OCI-LY7 (cell line): ENCODE measurements around the gene ARHGAP31. TPM values are rescaled to one million over a fixed set of nuclear protein-coding genes. Genes with fewer than 3 reads are reported as not detected.

Experiments
- BruUV-seq: library from RNA; stranded (reverse); fragments of 400-500 nt; replicated peaks from 2 replicates; lab custom pipeline; 2021; lab: Mats Ljungman, UMichigan
- CTCF ChIA-PET: fragments of 300-600 bp; sonication (Branson Sonifier 250); formaldehyde crosslinking; loops from one replicate; lab custom pipeline; 2022; ENCODE audit warnings: antibody characterized with exemption; ENCODE audit not compliant: unreplicated experiment; lab: Charles Lee
- POLR2A ChIA-PET: fragments of 300-600 bp; sonication (Branson Sonifier 250); formaldehyde crosslinking; loops from one replicate; lab custom pipeline; 2022; ENCODE audit warnings: antibody characterized with exemption; lab: Charles Lee
- DNase-seq: peaks from one replicate; pipeline ENCODE4 v3.0.0-alpha.2; 2015; ENCODE audit warnings: low spot score
- H2AFZ ChIP-seq: fragments of 200-600 bp; sonication (generic), shearing (Covaris generic); 2 replicates; pipeline ENCODE4 v1.6.1; 2014; ENCODE audit warnings: mild to moderate bottlenecking, antibody characterized with exemption, low read length, moderate library complexity
- H3K27ac ChIP-seq: fragments of 200-600 bp; sonication (generic); 2 replicates; pipeline ENCODE4 v1.5.1; 2014; ENCODE audit warnings: mixed run types, low read depth, mild to moderate bottlenecking, moderate library complexity, low read length, inconsistent platforms; ENCODE audit not compliant: poor library complexity, severe bottlenecking
- H3K36me3 ChIP-seq: fragments of 200-600 bp; sonication (generic); 2 replicates; pipeline ENCODE4 v1.6.1; 2014; ENCODE audit warnings: mild to moderate bottlenecking, antibody characterized with exemption, low read length, moderate library complexity, mixed read lengths; ENCODE audit not compliant: insufficient read depth
- H3K4me1 ChIP-seq: fragments of 200-600 bp; sonication (generic); 2 replicates; pipeline ENCODE4 v1.5.1; 2014; ENCODE audit warnings: mild to moderate bottlenecking, low read length; ENCODE audit not compliant: insufficient read depth, poor library complexity, severe bottlenecking
- H3K4me2 ChIP-seq: fragments of 200-600 bp; sonication (generic); 2 replicates; pipeline ENCODE4 v1.6.1; 2014; ENCODE audit warnings: mild to moderate bottlenecking, low read length
- H3K4me3 ChIP-seq: fragments of 200-600 bp; sonication (generic); 2 replicates; pipeline ENCODE4 v1.5.1; 2014; ENCODE audit warnings: mild to moderate bottlenecking, low read depth, low read length; ENCODE audit not compliant: poor library complexity, severe bottlenecking
- H3K79me2 ChIP-seq: fragments of 200-600 bp; sonication (generic); 2 replicates; pipeline ENCODE4 v1.6.1; 2016; ENCODE audit warnings: low read depth, mild to moderate bottlenecking, low read length, moderate library complexity, mixed read lengths; ENCODE audit not compliant: insufficient read depth
- H3K9me2 ChIP-seq: fragments of 200-600 bp; sonication (generic); 2 replicates; pipeline ENCODE4 v1.6.1; 2016; ENCODE audit warnings: mild to moderate bottlenecking, low read length, mixed read lengths; ENCODE audit not compliant: insufficient read depth
- H3K9me3 ChIP-seq: fragments of 200-600 bp; sonication (generic); 2 replicates; pipeline ENCODE4 v1.6.1; 2014; ENCODE audit warnings: mild to moderate bottlenecking, mixed run types, low read length, mixed read lengths
- H4K20me1 ChIP-seq: fragments of 200-600 bp; sonication (generic); 2 replicates; pipeline ENCODE4 v1.6.1; 2014; ENCODE audit warnings: mild to moderate bottlenecking, antibody characterized with exemption, low read length, moderate library complexity, mixed read lengths; ENCODE audit not compliant: insufficient read depth
- CTCF ChIP-seq: fragments of 200-600 bp; sonication (generic); conservative IDR thresholded peaks from 2 replicates; pipeline ENCODE4 v1.5.1; 2014; ENCODE audit warnings: mild to moderate bottlenecking, antibody characterized with exemption, low read length, moderate library complexity, mixed read lengths
- EZH2phosphoT487 ChIP-seq: fragments of 200-600 bp; sonication (generic); IDR thresholded peaks from 2 replicates; pipeline ENCODE4 v1.6.1; 2018; ENCODE audit warnings: low read depth, borderline replicate concordance, mild to moderate bottlenecking, mixed run types, antibody characterized with exemption, low read length, moderate library complexity, mixed read lengths
- intact Hi-C: fragments of 100-400 bp; cut with micrococcal nuclease; formaldehyde crosslinking; loops from one replicate; pipeline ENCODE4 v1.10.0; 2022; ENCODE audit not compliant: unreplicated experiment
- total RNA-seq, 2 experiments: library from RNA; depleted of rRNA in 1 of 2; stranded (reverse); fragments of >200 nt in 1 of 2; shearing (Covaris generic) in 1 of 2; gene quantifications; 2 replicates each; pipeline ENCODE4 v1.2.3, GENCODE V29; 2014 to 2022

The ARHGAP31 gene
- total RNA-seq, 2 experiments from 2014 or later, result 2.8 to 4.1 TPM

GRCh38 chr3:119294696-119295671, 801 bp downstream of the ARHGAP31 start:
- intact Hi-C loops, result loop anchor here (5.0 kb wide), 2 partner anchors 57 to 107 kb away; no protein-coding TSS in a partner anchor
- Histone ChIP-seq H2AFZ (peak overlapping the region; percentile 96), H3K9me3 (no peaks in the 10 kb centered on the region), H4K20me1 (no peaks in the 10 kb centered on the region), H3K4me1 (peaks cover 37% of the 10 kb centered on the region), H3K79me2 (no peaks in the 10 kb centered on the region), H3K9me2 (no peaks in the 10 kb centered on the region), H3K36me3 (no peaks in the 10 kb centered on the region), H3K4me2 (peak overlapping the region; percentile 97), H3K27ac (peak overlapping the region; percentile 44), H3K4me3 (peak overlapping the region; percentile 71)
- DNase-seq, result peak; percentile 57
- ChIA-PET CTCF (interaction anchor here (0.6 to 0.8 kb wide), 3 partner anchors 68 to 117 kb away, joined by 3 to 4 read pairs (median 3); no protein-coding TSS in a partner anchor), POLR2A (interaction anchor here (0.6 to 1.7 kb wide), 11 partner anchors 10 to 381 kb away, joined by 3 to 7 read pairs (median 3); no protein-coding TSS in a partner anchor)
- BruUV-seq, result TSS peak; percentile 44
- no peak for TF ChIP-seq EZH2phosphoT487
- TF ChIP-seq CTCF, result no peak

- ChIA-PET POLR2A (interaction anchor here (0.6 to 2.0 kb wide), 7 partner anchors 11 to 166 kb away, joined by 3 to 4 read pairs (median 3); no protein-coding TSS in a partner anchor), CTCF (no interaction called here)
- no peaks in the 10 kb centered on the region for H3K9me3 ChIP-seq
- H3K79me2 ChIP-seq, result no peaks in the 10 kb centered on the region
- H3K27ac ChIP-seq, result no peak overlapping the region
- no peak for TF ChIP-seq EZH2phosphoT487
- no peak for TF ChIP-seq CTCF
- intact Hi-C loops, result loop anchor here (5.0 kb wide), 1 partner anchor 56 kb away; no protein-coding TSS in a partner anchor
- no peak overlapping the region; the same call in 1 of the 2 replicates for H2AFZ ChIP-seq
- no peak for DNase-seq
- H3K36me3 ChIP-seq, result no peaks in the 10 kb centered on the region
- H3K9me2 ChIP-seq, result no peaks in the 10 kb centered on the region
- H3K4me3 ChIP-seq, result peak overlapping the region; percentile 71
- H4K20me1 ChIP-seq, result no peaks in the 10 kb centered on the region
- BruUV-seq, result no TSS peak
- H3K4me1 ChIP-seq, result peaks cover 37% of the 10 kb centered on the region
- H3K4me2 ChIP-seq, result peak overlapping the region; percentile 97
Observed at GRCh38 chr3:119295816-119296726, 1.9 kb downstream of the ARHGAP31 start.
